K562 (cell line): ENCODE data around the gene ST7. TPM values are rescaled to one million over a fixed set of nuclear protein-coding genes. Genes with fewer than 3 reads are reported as not detected.

Experiments used
- ATAC-seq: fragments of 200-7000 bp; cut with Tn5 transposase; 3 replicates; pipeline ENCODE4 v1.9.1; 2020; ENCODE audit warnings: moderate library complexity
- BruUV-seq: library from RNA; stranded (reverse); fragments of 400-500 nt; replicated peaks from 2 replicates; lab custom pipeline; 2021; lab: Mats Ljungman, UMichigan
- CTCF ChIA-PET: fragments of 300-600 bp; formaldehyde crosslinking; extraction: SDS; loops from one replicate; lab custom pipeline; 2021; ENCODE audit warnings: low intra/inter-chr PET ratio; lab: Yijun Ruan, JAX
- POLR2A ChIA-PET: fragments of 300-600, 350-650 bp; sonication (Branson Sonifier 250); formaldehyde crosslinking; extraction: SDS; loops from one replicate; lab custom pipeline; 2021; ENCODE audit warnings: antibody characterized with exemption, inconsistent platforms; lab: Yijun Ruan, JAX
- DNase-seq, 4 experiments: peaks; one replicate each; pipeline versions ENCODE4 v3.0.0 to v3.0.0-alpha.2; 2011 to 2018; ENCODE audit warnings: low spot score in 3 of 4, mixed read lengths in 3 of 4; ENCODE audit errors: extremely low read depth in 1 of 4
- FAIRE-seq: peaks from 2 replicates; lab custom pipeline; 2011; peaks lifted over from hg19 to GRCh38; lab: Jason Lieb, UNC
- H2AFZ ChIP-seq: 2 replicates; pipeline ENCODE4 v1.6.0; 2011; ENCODE audit warnings: low read depth, low read length, control low read depth, inconsistent platforms
- H3K27ac ChIP-seq: fragments of 200-600 bp; 3 replicates; pipeline ENCODE4 v1.8.0; 2011; ENCODE audit warnings: low read depth, mild to moderate bottlenecking, control low read depth, inconsistent platforms, low read length, moderate library complexity, mixed read lengths; ENCODE audit errors: extremely low read depth
- H3K27me3 ChIP-seq, 2 experiments: fragments of 300-600 bp in 1 of 2; 2 replicates in 1 of 2; 3 replicates in 1 of 2; pipeline versions ENCODE4 v1.6.0 to v1.8.0; 2011; ENCODE audit warnings: inconsistent platforms in 2 of 2, low read length in 2 of 2, mild to moderate bottlenecking in 1 of 2, mixed read lengths in 1 of 2, moderate library complexity in 1 of 2; ENCODE audit not compliant: control insufficient read depth in 2 of 2, insufficient read depth in 2 of 2
- H3K36me3 ChIP-seq: fragments of 300-600 bp; 3 replicates; pipeline ENCODE4 v1.8.0; 2011; ENCODE audit warnings: mild to moderate bottlenecking, low read length, inconsistent platforms; ENCODE audit not compliant: control insufficient read depth, insufficient read depth
- H3K4me1 ChIP-seq, 2 experiments: fragments of 200-600 bp in 1 of 2; replicated peaks in 1 of 2; 2 replicates in 1 of 2; 3 replicates in 1 of 2; pipeline versions ENCODE4 v1.5.1 to v1.8.0; 2011; ENCODE audit warnings: inconsistent platforms in 2 of 2, low read length in 2 of 2, mild to moderate bottlenecking in 1 of 2, mixed read lengths in 1 of 2, moderate library complexity in 1 of 2; ENCODE audit not compliant: control insufficient read depth in 2 of 2, insufficient read depth in 2 of 2
- H3K4me2 ChIP-seq: 2 replicates; pipeline ENCODE4 v1.6.1; 2011; ENCODE audit warnings: low read length, control low read depth, inconsistent platforms, mixed read lengths; ENCODE audit not compliant: insufficient read depth
- H3K4me3 ChIP-seq: fragments of 200-600 bp; sonication (generic), shearing (Covaris generic); 2 replicates; pipeline ENCODE4 v1.5.1; 2016; ENCODE audit warnings: control low read depth, inconsistent platforms
- H3K79me2 ChIP-seq: fragments of 200-600 bp; 3 replicates; pipeline ENCODE4 v1.8.0; 2011; ENCODE audit warnings: low read length, inconsistent platforms; ENCODE audit not compliant: control insufficient read depth, insufficient read depth
- H3K9ac ChIP-seq, 2 experiments: 2 replicates each; pipeline versions ENCODE4 v1.6.0 to v1.6.1; 2011; ENCODE audit warnings: low read depth in 2 of 2, low read length in 2 of 2, control low read depth in 1 of 2, inconsistent platforms in 1 of 2, mild to moderate bottlenecking in 1 of 2, mixed read lengths in 1 of 2; ENCODE audit not compliant: insufficient read depth in 1 of 2
- H3K9me1 ChIP-seq: one replicate; pipeline ENCODE4 v1.6.0; 2011; ENCODE audit warnings: inconsistent platforms, mild to moderate bottlenecking, low read length, moderate library complexity; ENCODE audit not compliant: control insufficient read depth, insufficient read depth
- H3K9me3 ChIP-seq: replicated peaks from 2 replicates; pipeline ENCODE4 v1.5.1; 2011; ENCODE audit warnings: low read depth, low read length, inconsistent platforms; ENCODE audit not compliant: control insufficient read depth, insufficient read depth
- H4K20me1 ChIP-seq: replicated peaks from 2 replicates; pipeline ENCODE4 v1.6.1; 2011; ENCODE audit warnings: low read length, inconsistent platforms, mixed read lengths; ENCODE audit not compliant: control insufficient read depth, insufficient read depth
- CCNT2 ChIP-seq: IDR thresholded peaks from 2 replicates; pipeline ENCODE4 v1.6.1; 2011; ENCODE audit warnings: borderline replicate concordance, low read depth, mild to moderate bottlenecking, moderate library complexity, mixed read lengths, low read length; ENCODE audit not compliant: insufficient read length; ENCODE audit errors: extremely low read depth
- DACH1 ChIP-seq: fragments of 450-650 bp; IDR thresholded peaks from 2 replicates; pipeline ENCODE4 v1.6.1; 2018; ENCODE audit not compliant: partially characterized antibody
- HNRNPK ChIP-seq: fragments of 200-400 bp; formaldehyde crosslinking; IDR thresholded peaks from one replicate; pipeline ENCODE4 v1.6.1; 2018; ENCODE audit warnings: mild to moderate bottlenecking, low read depth, low read length; ENCODE audit not compliant: poor library complexity, severe bottlenecking
- TFAP4 ChIP-seq: sonication (generic); formaldehyde crosslinking; IDR thresholded peaks from 2 replicates; pipeline ENCODE4 v1.8.0; 2022; ENCODE audit warnings: missing genetic modification reagents, mild to moderate bottlenecking, moderate library complexity, borderline replicate concordance
- WGBS: fragments of 100-300 bp; shearing (Covaris generic); methylation state at CpG from one replicate; pipeline ENCODE4 v1.1.6; 2016; ENCODE audit warnings: low coverage, mixed read lengths; ENCODE audit not compliant: insufficient coverage; ENCODE audit errors: missing lambda C conversion rate; 5-methylcytosine and 5-hydroxymethylcytosine counted together
- in situ Hi-C: fragments of 300-500 bp; cut with MboI; formaldehyde crosslinking; loops from 4 replicates; pipeline ENCODE4 v1.15.0; 2018; ENCODE audit warnings: inconsistent platforms, mixed read lengths
- intact Hi-C: fragments of 100-400 bp; cut with micrococcal nuclease; formaldehyde crosslinking; loops from 2 replicates; pipeline ENCODE4 v1.14.2; 2022
- polyA plus RNA-seq, 8 experiments: library from polyadenylated mRNA; depleted of rRNA in 4 of 8; stranded (reverse) in 5 of 8; unstranded in 3 of 8; fragments of >200 nt; fragmentation: Nextera tagmentation in 2 of 8; fragmentation: Illumina TruSeq in 1 of 8; extraction: Ambion mirVana in 2 of 8; extraction: Trizol in 1 of 8; gene quantifications; 2 replicates each; pipeline versions ENCODE4 v1.2.1 to v1.2.3, GENCODE V29; 2011 to 2014; ENCODE audit warnings: inconsistent platforms in 1 of 8, missing spikeins in 1 of 8
- total RNA-seq, 7 experiments: library from RNA; depleted of rRNA in 6 of 7; stranded (reverse); fragments of >200 nt in 6 of 7; fragmentation: Illumina TruSeq in 2 of 7; extraction: Trizol in 2 of 7; gene quantifications; 2 replicates each; pipeline versions ENCODE4 v1.2.1 to v1.2.3, GENCODE V29; 2011 to 2021; ENCODE audit warnings: low replicate concordance in 1 of 7

Gene ST7
- total and polyA plus RNA-seq, 9 of the 15 experiments (the other 6 are each of a cell fraction or from before 2014, with no cell fraction given) = 23.9 to 56.3 (median 36.9) TPM

- H2AFZ ChIP-seq = no peak overlapping the region
- H3K79me2 ChIP-seq = peaks cover 40% of the 10 kb centered on the region; the same call in 2 of the 3 replicates
- no peak overlapping the region for H3K4me2 ChIP-seq
- no peak for ATAC-seq
- no peaks in the 10 kb centered on the region for H4K20me1 ChIP-seq
- no peaks in the 10 kb centered on the region for H3K9me1 ChIP-seq
- intact Hi-C loops = no loop called here
- ChIA-PET POLR2A (interaction anchor here (0.8 to 1.1 kb wide), 3 partner anchors 10 to 14 kb away, joined by 4 read pairs; no protein-coding TSS in a partner anchor), CTCF (interaction anchor here (0.6 kb wide), 1 partner anchor 1193 kb away, joined by 5 read pairs; no protein-coding TSS in a partner anchor)
- no peaks in the 10 kb centered on the region for H3K9me3 ChIP-seq
- H3K36me3 ChIP-seq = no peaks in the 10 kb centered on the region
- H3K4me1 ChIP-seq = peaks cover 12 to 28% of the 10 kb centered on the region in 2 experiments
- no peak overlapping the region for H3K4me3 ChIP-seq
- no peak for DNase-seq
- in situ Hi-C loops = loop anchor here (25.0 kb wide), 1 partner anchor 1219 kb away; the partner anchor contains the start of gene LSM8
- TF ChIP-seq TFAP4 (CRISPR knock-in tag) (no peak), CCNT2 (no peak), DACH1 (no peak), HNRNPK (peak; percentile 52)
- TF ChIP-seq, all 486 proteins: peak for 1
- Histone ChIP-seq H3K9ac (no peak overlapping the region), H3K27me3 (no peaks in the 10 kb centered on the region), H3K27ac (no peak overlapping the region)
- no peak for FAIRE-seq
- 9% methylated on average over 1 of the region's 1 CpG for WGBS
- no TSS peak for BruUV-seq
These were observed 14.7 kb downstream of the ST7 start for GRCh38 chr7:116967983-116968382.
